GM12872 (cell line): ENCODE results near the gene CITED1.

Experiments used
- TF ChIP-seq, protein P1 (sequence below): IDR thresholded peaks from 3 replicates; pipeline ENCODE4 v1.5.1; 2011; ENCODE audit warnings: low read depth, mild to moderate bottlenecking, low read length, moderate library complexity; ENCODE audit not compliant: insufficient read depth

Gene CITED1

GRCh38 chrX:72296991-72297390 lies 8.7 kb downstream of the CITED1 start:
- TF ChIP-seq, protein P1, sequence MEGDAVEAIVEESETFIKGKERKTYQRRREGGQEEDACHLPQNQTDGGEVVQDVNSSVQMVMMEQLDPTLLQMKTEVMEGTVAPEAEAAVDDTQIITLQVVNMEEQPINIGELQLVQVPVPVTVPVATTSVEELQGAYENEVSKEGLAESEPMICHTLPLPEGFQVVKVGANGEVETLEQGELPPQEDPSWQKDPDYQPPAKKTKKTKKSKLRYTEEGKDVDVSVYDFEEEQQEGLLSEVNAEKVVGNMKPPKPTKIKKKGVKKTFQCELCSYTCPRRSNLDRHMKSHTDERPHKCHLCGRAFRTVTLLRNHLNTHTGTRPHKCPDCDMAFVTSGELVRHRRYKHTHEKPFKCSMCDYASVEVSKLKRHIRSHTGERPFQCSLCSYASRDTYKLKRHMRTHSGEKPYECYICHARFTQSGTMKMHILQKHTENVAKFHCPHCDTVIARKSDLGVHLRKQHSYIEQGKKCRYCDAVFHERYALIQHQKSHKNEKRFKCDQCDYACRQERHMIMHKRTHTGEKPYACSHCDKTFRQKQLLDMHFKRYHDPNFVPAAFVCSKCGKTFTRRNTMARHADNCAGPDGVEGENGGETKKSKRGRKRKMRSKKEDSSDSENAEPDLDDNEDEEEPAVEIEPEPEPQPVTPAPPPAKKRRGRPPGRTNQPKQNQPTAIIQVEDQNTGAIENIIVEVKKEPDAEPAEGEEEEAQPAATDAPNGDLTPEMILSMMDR: no peak

DNA sequence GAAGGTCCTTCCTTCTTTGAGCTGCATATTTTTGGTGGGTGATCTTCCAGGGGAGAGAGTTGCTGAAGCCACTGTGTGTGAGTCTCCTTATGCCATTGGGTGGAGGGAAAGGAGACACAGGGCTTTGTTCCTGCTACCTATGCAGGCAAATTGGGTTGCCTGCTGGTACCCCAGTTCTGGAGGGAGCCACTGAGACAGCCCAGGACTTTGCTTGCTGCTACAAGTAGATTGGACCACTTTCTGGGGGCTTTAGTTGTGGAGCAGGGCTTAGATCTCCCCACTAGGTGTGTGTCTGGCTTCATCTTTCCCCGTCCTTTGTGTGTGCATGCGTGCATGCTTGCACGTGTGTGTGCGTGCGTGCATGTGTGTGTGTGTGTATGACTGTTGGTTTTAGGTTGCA lies 10.0 kb downstream of the CITED1 start:
- TF ChIP-seq, protein P1: no peak

DNA sequence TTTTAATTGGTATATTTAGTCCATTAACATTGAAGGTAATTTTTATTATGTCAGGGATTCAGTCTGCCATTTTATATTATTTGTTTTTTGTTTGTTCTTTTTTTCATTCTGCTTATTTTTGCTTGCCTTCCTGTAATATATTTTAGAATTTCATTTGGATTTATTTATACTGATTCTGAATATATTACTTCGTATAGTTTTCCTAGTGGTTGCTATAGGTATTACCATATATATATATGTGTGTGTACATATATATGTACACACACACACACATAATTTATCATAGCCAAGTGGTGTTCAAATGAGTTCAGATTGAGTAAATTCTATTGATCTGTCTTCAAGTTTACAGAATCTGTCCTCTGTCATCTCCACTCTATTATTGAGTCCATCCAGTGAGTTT lies 11.2 kb downstream of the CITED1 start:
- TF ChIP-seq, protein P1: no peak

- TF ChIP-seq, protein P1: no peak
Measured at GRCh38 chrX:72282302-72282701, 23.4 kb downstream of the CITED1 start.

DNA sequence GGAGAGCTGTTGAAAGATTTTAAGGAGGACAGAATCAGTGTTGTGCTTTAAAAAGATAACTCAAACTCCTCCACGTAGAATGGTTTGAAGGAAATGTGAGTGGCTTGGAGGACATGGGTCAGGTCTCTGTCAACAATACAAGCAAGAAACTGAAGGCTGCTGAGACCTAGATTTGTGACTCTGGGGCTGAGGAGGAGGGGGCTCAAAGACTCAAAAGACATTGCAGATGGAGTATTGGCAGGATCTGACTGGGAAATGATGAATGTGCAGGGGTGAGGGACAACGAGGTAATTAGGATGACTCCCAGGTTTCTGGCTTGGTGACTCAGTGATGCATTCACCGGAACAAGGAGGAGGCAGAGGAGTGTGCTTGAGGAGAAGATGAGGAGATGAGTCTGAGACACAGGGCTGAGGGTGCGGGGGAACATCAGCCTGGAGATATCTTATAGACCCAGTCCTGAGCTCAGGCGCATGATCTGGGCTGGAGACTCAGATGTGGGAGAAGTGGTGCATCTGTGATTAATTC lies 25.3 kb downstream of the CITED1 start:
- TF ChIP-seq, protein P1: no peak

DNA sequence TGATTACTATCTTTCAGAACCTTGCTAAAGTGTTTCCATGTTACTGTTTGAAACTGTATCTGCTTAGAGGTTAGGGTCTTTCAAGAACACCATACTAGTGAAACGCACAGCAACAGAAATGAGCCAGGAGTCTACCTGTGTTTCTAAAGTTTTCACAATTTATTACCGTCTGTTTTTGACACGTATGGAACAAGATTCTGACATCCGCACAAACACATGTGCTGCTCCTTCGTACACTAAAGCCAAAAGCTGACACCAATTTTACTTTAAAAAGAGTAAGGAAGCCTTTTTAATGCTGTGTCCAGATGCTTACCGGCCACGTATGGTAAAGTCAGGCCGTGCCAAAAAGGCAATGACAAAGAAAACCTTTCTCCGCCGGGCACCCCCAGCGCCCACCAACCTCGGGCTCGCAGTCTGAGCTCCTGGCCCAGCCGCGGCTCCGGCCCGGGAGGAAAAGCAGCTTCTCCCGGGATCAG lies 29.2 kb downstream of the CITED1 start:
- TF ChIP-seq, protein P1: no peak

GRCh38 chrX:72274526-72274925 lies 31.2 kb downstream of the CITED1 start:
- TF ChIP-seq, protein P1: no peak
